K562 (cell line): ENCODE results near the gene FBXW11.

Source experiments
- CBX2 ChIP-seq: fragments of 200-600 bp; sonication (generic); IDR thresholded peaks from one replicate; pipeline ENCODE4 v1.6.1; 2012; ENCODE audit warnings: mild to moderate bottlenecking, low read length, inconsistent platforms; ENCODE audit not compliant: insufficient read depth, poor library complexity, severe bottlenecking
- ELF4 ChIP-seq: fragments of 450-650 bp; formaldehyde crosslinking; IDR thresholded peaks from 2 replicates; pipeline ENCODE4 v1.4.0; 2022; ENCODE audit warnings: missing genetic modification characterization
- HMGN3 ChIP-seq: IDR thresholded peaks from 2 replicates; pipeline ENCODE4 v1.6.1; 2011; ENCODE audit warnings: borderline replicate concordance, low read depth, mild to moderate bottlenecking, mixed read lengths, low read length; ENCODE audit not compliant: insufficient read length; ENCODE audit errors: extremely low read depth
- HNRNPL ChIP-seq: fragments of 200-400 bp; formaldehyde crosslinking; IDR thresholded peaks from 2 replicates; pipeline ENCODE4 v1.6.1; 2017; ENCODE audit warnings: low read depth, mild to moderate bottlenecking, low read length
- JUND ChIP-seq, 2 experiments: IDR thresholded peaks; 2 replicates in 1 of 2; 3 replicates in 1 of 2; pipeline ENCODE4 v1.6.1; 2011; ENCODE audit warnings: borderline replicate concordance in 2 of 2, low read depth in 2 of 2, low read length in 2 of 2, improper control_type of control experiment in 1 of 2, missing biosample characterization in 1 of 2, missing genetic modification characterization in 1 of 2, missing genetic modification reagents in 1 of 2
- MTF1 ChIP-seq: fragments of 250-450 bp; sonication (Bioruptor Pico); IDR thresholded peaks from 2 replicates; pipeline ENCODE4 v1.9.0; 2021; ENCODE audit warnings: moderate library complexity, mild to moderate bottlenecking, inconsistent platforms, borderline replicate concordance
- NUFIP1 ChIP-seq: fragments of 450-650 bp; IDR thresholded peaks from 2 replicates; pipeline ENCODE4 v1.6.1; 2018; ENCODE audit not compliant: partially characterized antibody
- PRPF4 ChIP-seq: fragments of 200-400 bp; formaldehyde crosslinking; IDR thresholded peaks from one replicate; pipeline ENCODE4 v1.6.1; 2017; ENCODE audit warnings: low read length, low read depth, mild to moderate bottlenecking; ENCODE audit not compliant: insufficient read depth, poor library complexity, severe bottlenecking
- TAF9B ChIP-seq: fragments of 450-650 bp; IDR thresholded peaks from 2 replicates; pipeline ENCODE4 v1.6.1; 2018; ENCODE audit warnings: mild to moderate bottlenecking; ENCODE audit not compliant: partially characterized antibody
- TF ChIP-seq, protein P1 (sequence below), 3 experiments: IDR thresholded peaks in 2 of 3; conservative IDR thresholded peaks in 1 of 3; 2 replicates each; pipeline ENCODE4 v1.5.1; 2011 to 2012; ENCODE audit warnings: low read length in 3 of 3, mild to moderate bottlenecking in 3 of 3, control low read depth in 2 of 3, improper control_type of control experiment in 1 of 3, inconsistent platforms in 1 of 3, low read depth in 1 of 3, mixed read lengths in 1 of 3, moderate library complexity in 1 of 3; ENCODE audit not compliant: insufficient read depth in 2 of 3
- TF ChIP-seq, protein P2 (sequence below): fragments of 450-650 bp; IDR thresholded peaks from 2 replicates; pipeline ENCODE4 v1.7.0; 2016; ENCODE audit warnings: borderline replicate concordance

DNA sequence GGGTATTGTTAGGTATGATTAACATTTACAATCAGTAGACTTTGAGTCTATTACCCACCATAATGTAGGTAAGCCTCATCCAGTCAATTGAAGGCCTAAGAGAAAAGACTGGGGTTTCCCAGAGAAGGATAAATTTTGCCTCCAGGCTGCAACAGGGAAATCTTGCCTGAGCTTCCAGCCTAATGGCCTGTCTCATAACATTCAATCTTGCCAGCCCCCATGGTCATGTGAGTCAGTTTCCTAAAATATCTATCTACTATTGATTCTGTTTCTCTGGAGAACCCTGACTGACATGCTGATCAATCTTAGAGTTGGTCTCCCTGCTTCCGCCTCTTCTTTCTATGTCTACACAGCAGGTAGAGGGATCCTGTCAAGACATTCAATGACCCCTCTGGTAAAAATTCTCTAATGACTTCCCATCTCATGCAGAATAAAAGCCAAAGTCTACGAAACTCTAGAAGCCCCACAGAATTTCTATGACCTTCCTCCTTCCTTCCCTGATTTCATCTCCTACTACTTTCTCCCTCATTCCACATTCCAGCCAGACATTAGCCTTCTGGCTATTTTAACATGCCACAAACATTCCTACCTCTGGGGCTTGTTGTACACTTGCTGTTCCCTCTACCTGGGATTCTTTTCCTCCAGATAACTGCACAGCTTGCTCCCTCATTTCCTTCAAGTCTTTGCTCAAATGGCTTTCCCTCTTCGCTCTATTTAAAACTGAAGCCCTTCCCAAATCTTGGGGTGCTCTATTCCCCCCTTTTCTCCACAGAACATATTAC lies 60.2 kb downstream of the FBXW11 start:
- TF ChIP-seq CBX2, result no peak
- TF ChIP-seq, protein P1, sequence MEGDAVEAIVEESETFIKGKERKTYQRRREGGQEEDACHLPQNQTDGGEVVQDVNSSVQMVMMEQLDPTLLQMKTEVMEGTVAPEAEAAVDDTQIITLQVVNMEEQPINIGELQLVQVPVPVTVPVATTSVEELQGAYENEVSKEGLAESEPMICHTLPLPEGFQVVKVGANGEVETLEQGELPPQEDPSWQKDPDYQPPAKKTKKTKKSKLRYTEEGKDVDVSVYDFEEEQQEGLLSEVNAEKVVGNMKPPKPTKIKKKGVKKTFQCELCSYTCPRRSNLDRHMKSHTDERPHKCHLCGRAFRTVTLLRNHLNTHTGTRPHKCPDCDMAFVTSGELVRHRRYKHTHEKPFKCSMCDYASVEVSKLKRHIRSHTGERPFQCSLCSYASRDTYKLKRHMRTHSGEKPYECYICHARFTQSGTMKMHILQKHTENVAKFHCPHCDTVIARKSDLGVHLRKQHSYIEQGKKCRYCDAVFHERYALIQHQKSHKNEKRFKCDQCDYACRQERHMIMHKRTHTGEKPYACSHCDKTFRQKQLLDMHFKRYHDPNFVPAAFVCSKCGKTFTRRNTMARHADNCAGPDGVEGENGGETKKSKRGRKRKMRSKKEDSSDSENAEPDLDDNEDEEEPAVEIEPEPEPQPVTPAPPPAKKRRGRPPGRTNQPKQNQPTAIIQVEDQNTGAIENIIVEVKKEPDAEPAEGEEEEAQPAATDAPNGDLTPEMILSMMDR (IDR thresholded peaks at IDR 0.05 in 2 of 3, conservative IDR thresholded peaks at IDR 0.05 in 1 of 3; ENCODE audit: insufficient read depth in 2 of 3, low read depth in 1 of 3, low read length in 3 of 3), result no peak
- no peak for TF ChIP-seq HNRNPL
- no peak for TF ChIP-seq PRPF4
- no peak for TF ChIP-seq HMGN3
- no peak for TF ChIP-seq ELF4
- TF ChIP-seq, protein P2, sequence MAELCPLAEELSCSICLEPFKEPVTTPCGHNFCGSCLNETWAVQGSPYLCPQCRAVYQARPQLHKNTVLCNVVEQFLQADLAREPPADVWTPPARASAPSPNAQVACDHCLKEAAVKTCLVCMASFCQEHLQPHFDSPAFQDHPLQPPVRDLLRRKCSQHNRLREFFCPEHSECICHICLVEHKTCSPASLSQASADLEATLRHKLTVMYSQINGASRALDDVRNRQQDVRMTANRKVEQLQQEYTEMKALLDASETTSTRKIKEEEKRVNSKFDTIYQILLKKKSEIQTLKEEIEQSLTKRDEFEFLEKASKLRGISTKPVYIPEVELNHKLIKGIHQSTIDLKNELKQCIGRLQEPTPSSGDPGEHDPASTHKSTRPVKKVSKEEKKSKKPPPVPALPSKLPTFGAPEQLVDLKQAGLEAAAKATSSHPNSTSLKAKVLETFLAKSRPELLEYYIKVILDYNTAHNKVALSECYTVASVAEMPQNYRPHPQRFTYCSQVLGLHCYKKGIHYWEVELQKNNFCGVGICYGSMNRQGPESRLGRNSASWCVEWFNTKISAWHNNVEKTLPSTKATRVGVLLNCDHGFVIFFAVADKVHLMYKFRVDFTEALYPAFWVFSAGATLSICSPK, result no peak
- no peak for TF ChIP-seq NUFIP1
- TF ChIP-seq MTF1 (CRISPR knock-in tag), result no peak
- TF ChIP-seq TAF9B, result no peak
- TF ChIP-seq JUND (IDR thresholded peaks at IDR 0.05; ENCODE audit: borderline replicate concordance, low read depth, low read length), result no peak
- TF ChIP-seq JUND (tag; IDR thresholded peaks at IDR 0.05; ENCODE audit: borderline replicate concordance, low read depth, low read length), result no peak
